Raji (cell line): Measurements from ENCODE around the gene PLK1.

ENCODE experiments used
- POLR2A ChIP-seq: IDR thresholded peaks from 2 replicates; pipeline ENCODE4 v1.6.1; 2011; ENCODE audit warnings: low read depth, low read length, control low read depth; ENCODE audit not compliant: insufficient read depth

Gene PLK1

GRCh38 chr16:23670137-23670776 lies 8.4 kb upstream of the PLK1 start:
- TF ChIP-seq POLR2A: no peak

DNA sequence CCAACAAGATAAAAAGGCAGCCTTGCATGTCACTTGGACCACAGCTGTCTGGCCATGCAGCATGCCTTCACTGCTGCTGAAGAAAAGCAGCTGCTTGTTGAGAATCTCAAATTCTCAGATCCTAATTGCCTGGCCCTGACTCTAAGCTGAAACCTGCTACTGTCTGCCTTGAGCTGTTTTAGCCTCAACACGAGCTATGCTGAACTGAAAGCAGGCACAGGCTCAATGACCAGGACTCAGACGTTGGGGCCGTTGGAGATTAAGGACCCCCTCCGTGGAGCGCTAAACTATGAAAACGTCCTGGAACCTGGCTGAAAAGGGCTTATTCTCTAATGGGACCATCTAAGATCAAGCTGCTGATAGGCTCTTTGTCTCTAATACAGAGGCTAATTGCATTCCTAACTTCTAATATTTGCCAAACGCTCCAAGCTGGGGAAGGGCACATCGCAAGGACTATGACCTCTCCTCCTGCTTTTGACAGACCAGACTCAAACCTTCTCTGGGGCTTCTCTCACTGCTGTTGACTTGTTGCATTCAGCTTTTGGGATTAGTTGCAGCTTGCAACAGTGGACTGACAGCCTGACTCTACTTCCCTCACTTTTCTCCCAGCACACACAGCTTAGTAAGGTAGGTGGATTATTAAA lies 4.6 kb upstream of the PLK1 start:
- TF ChIP-seq POLR2A: no peak

DNA sequence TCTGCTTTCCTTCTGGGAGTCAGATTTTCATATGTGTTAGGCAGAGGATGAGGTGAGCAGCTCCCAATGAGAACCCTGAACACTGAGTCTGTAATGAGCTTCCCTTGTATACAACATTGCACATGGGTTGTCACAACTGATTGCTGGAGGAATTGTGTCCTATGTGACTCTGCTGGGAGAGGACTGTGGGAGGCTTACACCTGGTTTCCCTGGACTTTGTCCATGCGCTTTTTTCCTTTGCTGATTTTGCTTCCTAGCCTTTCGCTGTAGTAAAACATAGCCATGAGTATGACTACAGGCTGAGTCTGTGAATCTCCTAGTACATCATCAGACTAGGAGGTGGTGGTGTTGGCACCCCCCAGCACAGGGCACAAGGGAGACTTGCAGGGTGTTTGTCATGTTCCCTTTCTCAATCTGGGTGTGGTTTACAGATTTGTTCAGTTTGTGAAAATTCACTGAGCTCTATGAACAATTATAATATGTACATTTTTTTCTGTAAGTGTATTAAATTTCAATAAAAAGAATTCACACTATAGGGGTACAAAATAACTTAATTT lies 1.7 kb upstream of the PLK1 start:
- TF ChIP-seq POLR2A: no peak

DNA sequence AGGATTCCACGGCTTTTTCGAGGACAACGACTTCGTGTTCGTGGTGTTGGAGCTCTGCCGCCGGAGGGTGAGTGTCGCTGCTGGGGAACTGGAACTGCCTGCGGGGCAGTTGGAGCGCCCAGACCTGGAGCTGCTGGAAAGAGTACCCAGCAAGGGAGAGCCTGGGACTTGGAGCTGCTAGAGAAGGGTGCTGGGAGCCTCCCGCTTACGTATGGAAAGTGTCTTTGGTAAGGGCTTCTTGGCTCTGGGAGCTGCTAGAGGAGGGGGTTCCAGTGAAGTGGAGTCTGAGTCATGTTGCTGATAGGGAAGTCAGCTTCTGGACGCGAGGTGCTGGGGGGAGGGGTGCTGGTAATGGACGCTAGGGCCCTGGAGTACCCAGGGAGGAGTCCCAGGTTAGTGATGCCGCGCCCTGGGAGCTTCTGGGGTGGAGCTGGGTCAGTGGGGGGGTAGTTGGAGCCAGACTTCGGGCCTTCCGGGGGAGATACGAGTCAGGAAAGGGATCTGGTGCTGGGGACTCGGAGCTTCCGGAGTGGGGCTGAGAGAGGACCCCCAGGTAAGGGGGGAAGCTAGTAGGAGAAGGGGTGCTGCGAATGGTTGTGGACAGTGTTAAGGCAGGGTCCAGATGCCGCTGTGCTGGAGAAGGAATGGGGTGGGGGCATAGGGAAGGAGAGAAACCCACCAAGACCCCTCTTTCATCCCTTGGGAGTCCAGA lies 741 bp downstream of the PLK1 start:
- TF ChIP-seq POLR2A: no peak; the same call in 1 of the 2 replicates

DNA sequence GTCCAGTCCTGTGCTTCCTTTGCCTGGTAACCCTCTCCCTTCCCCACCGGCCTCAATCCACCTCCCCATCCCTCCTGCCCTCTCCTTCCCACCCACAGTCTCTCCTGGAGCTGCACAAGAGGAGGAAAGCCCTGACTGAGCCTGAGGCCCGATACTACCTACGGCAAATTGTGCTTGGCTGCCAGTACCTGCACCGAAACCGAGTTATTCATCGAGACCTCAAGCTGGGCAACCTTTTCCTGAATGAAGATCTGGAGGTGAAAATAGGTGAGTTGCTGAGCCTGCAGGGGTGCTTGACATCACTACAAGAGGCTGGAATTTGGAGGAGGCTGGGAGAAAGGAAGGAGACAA lies 1.3 kb downstream of the PLK1 start:
- TF ChIP-seq POLR2A: no peak

DNA sequence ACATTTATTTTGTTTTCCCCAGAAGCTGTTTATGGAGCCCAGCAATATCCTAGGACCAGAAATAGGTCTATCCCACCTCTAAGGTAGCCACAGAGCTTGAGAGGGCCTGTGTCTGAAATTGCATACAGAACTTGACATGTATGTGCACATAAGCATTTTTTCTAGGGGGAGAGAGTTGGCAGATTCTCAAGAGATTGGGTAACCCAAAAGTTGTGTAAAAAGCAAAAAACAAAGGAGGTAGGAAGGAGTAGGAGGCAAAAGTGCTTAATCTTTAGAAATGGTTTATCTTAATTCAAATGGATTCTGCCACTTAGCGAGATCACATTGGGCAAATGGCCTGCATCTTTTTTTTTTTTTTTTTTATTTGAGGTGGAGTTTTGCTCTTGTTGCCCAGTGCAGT lies 3.5 kb downstream of the PLK1 start:
- TF ChIP-seq POLR2A: no peak

DNA sequence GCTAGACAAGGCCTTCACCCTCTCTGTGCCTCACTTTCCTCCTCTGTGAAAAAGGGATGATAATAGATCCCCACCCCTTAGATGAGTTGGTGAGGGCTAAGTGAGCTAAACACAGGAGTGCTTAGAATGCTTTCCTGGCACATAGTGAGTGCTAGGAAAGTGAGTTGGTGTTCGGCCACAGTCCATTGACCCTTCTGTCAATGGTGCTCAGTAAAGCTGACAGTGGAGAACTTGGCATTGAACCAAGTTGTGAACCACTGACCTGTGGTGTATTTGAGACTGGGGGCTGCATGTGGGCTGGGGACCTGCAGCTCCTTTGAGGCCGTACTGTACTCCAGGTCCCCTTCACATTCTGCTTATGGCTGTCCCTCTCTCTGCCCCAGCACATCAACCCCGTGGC lies 4.8 kb downstream of the PLK1 start:
- no peak for TF ChIP-seq POLR2A

GRCh38 chr16:23687034-23687808 lies 8.5 kb downstream of the PLK1 start:
- TF ChIP-seq POLR2A: no peak

DNA sequence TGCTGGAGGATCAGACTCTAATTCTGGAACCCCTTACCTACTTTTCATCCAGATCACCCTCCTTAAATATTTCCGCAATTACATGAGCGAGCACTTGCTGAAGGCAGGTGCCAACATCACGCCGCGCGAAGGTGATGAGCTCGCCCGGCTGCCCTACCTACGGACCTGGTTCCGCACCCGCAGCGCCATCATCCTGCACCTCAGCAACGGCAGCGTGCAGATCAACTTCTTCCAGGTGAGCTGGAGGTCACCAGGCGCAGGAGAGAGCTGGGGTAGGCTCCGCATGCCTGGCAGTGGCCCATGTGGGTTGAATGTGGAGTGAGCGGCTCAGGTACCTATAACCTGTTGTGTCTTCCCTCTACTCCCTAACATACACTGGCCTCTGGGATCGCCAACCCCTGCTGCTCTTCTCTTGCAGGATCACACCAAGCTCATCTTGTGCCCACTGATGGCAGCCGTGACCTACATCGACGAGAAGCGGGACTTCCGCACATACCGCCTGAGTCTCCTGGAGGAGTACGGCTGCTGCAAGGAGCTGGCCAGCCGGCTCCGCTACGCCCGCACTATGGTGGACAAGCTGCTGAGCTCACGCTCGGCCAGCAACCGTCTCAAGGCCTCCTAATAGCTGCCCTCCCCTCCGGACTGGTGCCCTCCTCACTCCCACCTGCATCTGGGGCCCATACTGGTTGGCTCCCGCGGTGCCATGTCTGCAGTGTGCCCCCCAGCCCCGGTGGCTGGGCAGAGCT lies 10.9 kb downstream of the PLK1 start:
- TF ChIP-seq POLR2A: no peak

- no peak for TF ChIP-seq POLR2A
Observed at GRCh38 chr16:23690771-23691482, 12.2 kb downstream of the PLK1 start.

- TF ChIP-seq POLR2A: no peak
Observed at GRCh38 chr16:23691483-23692189, 12.9 kb downstream of the PLK1 start.

GRCh38 chr16:23692190-23692837 lies 13.6 kb downstream of the PLK1 start:
- TF ChIP-seq POLR2A: no peak

DNA sequence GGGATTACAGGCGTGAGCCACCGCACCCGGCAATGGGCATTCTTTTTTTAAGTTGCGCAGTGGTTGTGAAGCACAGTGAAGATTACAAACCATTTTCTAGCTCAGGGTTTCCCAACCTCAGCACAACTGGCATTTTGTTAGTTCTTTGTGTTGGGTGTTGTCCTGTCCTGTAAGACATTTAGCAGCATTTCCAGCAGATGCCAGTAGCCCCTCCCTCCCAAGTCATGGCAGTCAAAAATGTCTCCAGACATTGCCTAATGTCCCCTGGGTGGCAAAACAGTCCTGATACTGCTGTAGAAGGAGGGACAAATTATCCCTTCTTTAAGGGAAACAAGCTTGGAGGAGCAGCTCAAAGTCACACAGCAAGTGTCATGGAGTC lies 15.6 kb downstream of the PLK1 start:
- TF ChIP-seq POLR2A: no peak

GRCh38 chr16:23694644-23695373 lies 16.1 kb downstream of the PLK1 start:
- no peak for TF ChIP-seq POLR2A
